ENCODE data around the gene CDK17. TPM values are rescaled to one million over a fixed set of nuclear protein-coding genes. Genes with fewer than 3 reads are reported as not detected.

The CDK17 gene
- total and polyA plus RNA-seq, 2 donors (not counting 1 experiment from before 2014, with no cell fraction given), result 15.6 to 87.8 TPM

- TF ChIP-seq EZH2 (IDR thresholded peaks at IDR 0.05; ENCODE audit: borderline replicate concordance, insufficient read depth, low read depth, low read length, poor library complexity, severe bottlenecking) (no peak), CTCF (IDR thresholded peaks at IDR 0.05) (no peak)
- DNase-seq, result no peak
- ChIA-PET POLR2A (no interaction called here), CTCF (no interaction called here)
- Histone ChIP-seq H3K79me2 (ENCODE audit: control insufficient read depth, insufficient read depth, low read length) (peaks cover 99% of the 10 kb centered on the region), H3K36me3 (replicated peaks in 1 of 2; ENCODE audit: control extremely low read depth in 1 of 2, control insufficient read depth in 1 of 2, extremely low read depth in 1 of 2, insufficient read depth in 2 of 2, low read length in 1 of 2) (no peaks in the 10 kb centered on the region), H3K27ac (ENCODE audit: low read length in 2 of 2) (no peak overlapping the region), H3K4me2 (replicated peaks; ENCODE audit: low read depth, low read length, poor library complexity, severe bottlenecking) (no peak overlapping the region), H3K9ac (ENCODE audit: low read length) (no peak overlapping the region), H3K9me3 (ENCODE audit: control extremely low read depth in 1 of 3, control insufficient read depth in 2 of 3, insufficient read depth in 1 of 3, low read length in 2 of 3) (peaks cover 0 to 4% (median 0%) of the 10 kb centered on the region in 3 donors), H4K20me1 (ENCODE audit: control insufficient read depth, insufficient read depth, low read length, poor library complexity, severe bottlenecking) (peaks cover 94% of the 10 kb centered on the region), H3K27me3 (replicated peaks in 1 of 4; ENCODE audit: control extremely low read depth in 1 of 4, control insufficient read depth in 3 of 4, insufficient read depth in 4 of 4, low read length in 3 of 4) (no peaks in the 10 kb centered on the region), H2AFZ (ENCODE audit: insufficient read depth, low read depth, low read length, poor library complexity, severe bottlenecking) (no peak overlapping the region), H3K4me3 (ENCODE audit: control extremely low read depth in 1 of 5, extremely low read depth in 1 of 5, insufficient read depth in 1 of 5, low read depth in 2 of 5, low read length in 4 of 5) (no peak overlapping the region), H3K4me1 (ENCODE audit: control insufficient read depth in 2 of 2, insufficient read depth in 2 of 2, low read length in 2 of 2) (peaks cover 9 to 18% of the 10 kb centered on the region in 2 donors)
- Mint-ChIP-seq H3K27ac (no peak overlapping the region), H3K27me3 (no peaks in the 10 kb centered on the region), H3K4me1 (peaks cover 49% of the 10 kb centered on the region), H3K4me3 (no peak overlapping the region), H3K9me3 (ENCODE audit: insufficient read depth) (no peaks in the 10 kb centered on the region)
- intact Hi-C loops (cut with micrococcal nuclease), result no loop called here
- ATAC-seq (ENCODE audit: low read depth), result no peak
- 100% methylated on average over 3 of the region's 5 CpGs for WGBS (ENCODE audit: insufficient coverage)
Measured at GRCh38 chr12:96392397-96392796, 7.8 kb downstream of the CDK17 start.

- Mint-ChIP-seq H3K27me3 (no peaks in the 10 kb centered on the region), H3K4me3 (peak overlapping the region; percentile 6), H3K9me3 (ENCODE audit: insufficient read depth) (no peaks in the 10 kb centered on the region), H3K4me1 (peaks cover 62% of the 10 kb centered on the region), H3K27ac (no peak overlapping the region)
- no CpG with 5 or more reads among the region's 1 CpG for WGBS (ENCODE audit: insufficient coverage)
- no peaks in the 10 kb centered on the region for H3K36me3 ChIP-seq (replicated peaks in 1 of 2; ENCODE audit: control extremely low read depth in 1 of 2, control insufficient read depth in 1 of 2, extremely low read depth in 1 of 2, insufficient read depth in 2 of 2, low read length in 1 of 2)
- H3K4me3 ChIP-seq (ENCODE audit: control extremely low read depth in 1 of 5, extremely low read depth in 1 of 5, insufficient read depth in 1 of 5, low read depth in 2 of 5, low read length in 4 of 5), result no peak overlapping the region
- ChIA-PET CTCF (interaction anchor here (1.2 to 1.3 kb wide), 2 partner anchors 20 to 110 kb away, joined by 3 to 4 read pairs; no protein-coding TSS in a partner anchor), POLR2A (interaction anchor here (0.7 kb wide), 1 partner anchor 9 kb away, joined by 3 read pairs; no protein-coding TSS in a partner anchor)
- no peak overlapping the region for H3K9ac ChIP-seq (ENCODE audit: low read length)
- intact Hi-C loops (cut with micrococcal nuclease), result no loop called here
- DNase-seq (no peak), ATAC-seq (ENCODE audit: low read depth) (no peak)
- H3K4me1 ChIP-seq (ENCODE audit: control insufficient read depth in 2 of 2, insufficient read depth in 2 of 2, low read length in 2 of 2), result peaks cover 20 to 23% of the 10 kb centered on the region in 2 donors
- TF ChIP-seq EZH2 (IDR thresholded peaks at IDR 0.05; ENCODE audit: borderline replicate concordance, insufficient read depth, low read depth, low read length, poor library complexity, severe bottlenecking) (no peak), CTCF (IDR thresholded peaks at IDR 0.05) (no peak)
- peaks cover 0 to 4% (median 0%) of the 10 kb centered on the region in 3 donors for H3K9me3 ChIP-seq (ENCODE audit: control extremely low read depth in 1 of 3, control insufficient read depth in 2 of 3, insufficient read depth in 1 of 3, low read length in 2 of 3)
- H2AFZ ChIP-seq (ENCODE audit: insufficient read depth, low read depth, low read length, poor library complexity, severe bottlenecking), result no peak overlapping the region
- H3K79me2 ChIP-seq (ENCODE audit: control insufficient read depth, insufficient read depth, low read length), result peaks cover 99% of the 10 kb centered on the region
- H3K27ac ChIP-seq (ENCODE audit: low read length in 2 of 2), result peak overlapping the region in 1 of 2 donors; percentile 21
- H3K4me2 ChIP-seq (replicated peaks; ENCODE audit: low read depth, low read length, poor library complexity, severe bottlenecking), result no peak overlapping the region
- H4K20me1 ChIP-seq (ENCODE audit: control insufficient read depth, insufficient read depth, low read length, poor library complexity, severe bottlenecking), result peaks cover 89% of the 10 kb centered on the region
- H3K27me3 ChIP-seq (replicated peaks in 1 of 4; ENCODE audit: control extremely low read depth in 1 of 4, control insufficient read depth in 3 of 4, insufficient read depth in 4 of 4, low read length in 3 of 4), result no peaks in the 10 kb centered on the region
Measured at GRCh38 chr12:96387981-96388380, 12.3 kb downstream of the CDK17 start.

All from B cell (primary cell).